SK-N-SH (cell line): ENCODE results near the gene SF3B5. TPM values are rescaled to one million over a fixed set of nuclear protein-coding genes. Genes with fewer than 3 reads are reported as not detected.
A peak's percentile ranks its signal among the peaks of the same experiment; 100 is the strongest.

ENCODE experiments used
- CTCF ChIA-PET: fragments of 300-600, 350-600 bp; formaldehyde crosslinking; extraction: SDS; loops from one replicate; lab custom pipeline; 2021; lab: Yijun Ruan, JAX
- POLR2A ChIA-PET: fragments of 350-600 bp; sonication (Branson Sonifier 250); formaldehyde crosslinking; extraction: SDS; loops from one replicate; lab custom pipeline; 2020; ENCODE audit warnings: antibody characterized with exemption, inconsistent platforms; lab: Yijun Ruan, JAX
- DNase-seq: peaks from one replicate; pipeline ENCODE4 v3.0.0; 2012
- H2AFZ ChIP-seq: fragments of 200-600 bp; sonication (generic); 2 replicates; pipeline ENCODE4 v1.8.1; 2016; ENCODE audit warnings: antibody characterized with exemption, mild to moderate bottlenecking, low read depth
- H3F3A ChIP-seq: fragments of 200-600 bp; sonication (generic); replicated peaks from 2 replicates; pipeline ENCODE3; 2016; ENCODE audit warnings: antibody characterized with exemption, mild to moderate bottlenecking; ENCODE audit not compliant: insufficient read depth
- H3K27ac ChIP-seq, 2 experiments: fragments of 200-500 bp in 1 of 2; fragments of 200-600 bp in 1 of 2; sonication (Bioruptor generic) in 1 of 2; sonication (generic), shearing (Covaris generic) in 1 of 2; 2 replicates each; pipeline versions ENCODE4 v1.5.1 to v1.6.1; 2014 to 2016; ENCODE audit warnings: low read depth in 2 of 2, inconsistent platforms in 1 of 2, low read length in 1 of 2, mild to moderate bottlenecking in 1 of 2, mixed read lengths in 1 of 2
- H3K27me3 ChIP-seq: fragments of 200-600 bp; sonication (generic), shearing (Covaris generic); 2 replicates; pipeline ENCODE4 v1.6.1; 2016; ENCODE audit warnings: mixed run types; ENCODE audit not compliant: insufficient read depth
- H3K36me3 ChIP-seq, 2 experiments: fragments of 200-500 bp in 1 of 2; fragments of 200-600 bp in 1 of 2; sonication (Bioruptor generic) in 1 of 2; sonication (generic) in 1 of 2; replicated peaks in 1 of 2; 2 replicates each; pipeline versions ENCODE3 to v1.5.1; 2014 to 2016; ENCODE audit warnings: low read length in 1 of 2, mild to moderate bottlenecking in 1 of 2; ENCODE audit not compliant: insufficient read depth in 2 of 2, control insufficient read depth in 1 of 2
- H3K4me1 ChIP-seq, 2 experiments: fragments of 200-500 bp in 1 of 2; fragments of 200-600 bp in 1 of 2; sonication (Bioruptor generic) in 1 of 2; sonication (generic), shearing (Covaris generic) in 1 of 2; 2 replicates each; pipeline versions ENCODE4 v1.5.1 to v1.6.1; 2014 to 2016; ENCODE audit warnings: low read depth in 1 of 2, low read length in 1 of 2, mixed run types in 1 of 2; ENCODE audit not compliant: insufficient read depth in 2 of 2, control insufficient read depth in 1 of 2
- H3K4me2 ChIP-seq: fragments of 200-600 bp; sonication (generic), shearing (Covaris generic); 2 replicates; pipeline ENCODE4 v1.6.1; 2017; ENCODE audit warnings: mixed run types
- H3K4me3 ChIP-seq, 2 experiments: fragments of 200-500 bp in 1 of 2; fragments of 200-600 bp in 1 of 2; sonication (Bioruptor generic) in 1 of 2; sonication (generic), shearing (Covaris generic) in 1 of 2; 2 replicates each; pipeline versions ENCODE4 v1.5.1 to v1.8.1; 2014 to 2016; ENCODE audit warnings: low read depth in 2 of 2, inconsistent platforms in 1 of 2, low read length in 1 of 2, mild to moderate bottlenecking in 1 of 2, mixed read lengths in 1 of 2, moderate library complexity in 1 of 2
- H3K79me2 ChIP-seq: fragments of 200-600 bp; sonication (generic); 2 replicates; pipeline ENCODE4 v1.8.1; 2017; ENCODE audit warnings: mild to moderate bottlenecking; ENCODE audit not compliant: insufficient read depth
- H3K9ac ChIP-seq: fragments of 200-600 bp; sonication (generic); 2 replicates; pipeline ENCODE4 v1.6.1; 2017; ENCODE audit warnings: mixed run types
- H3K9me2 ChIP-seq: fragments of 200-600 bp; sonication (generic); 2 replicates; pipeline ENCODE4 v1.6.1; 2017; ENCODE audit warnings: mixed run types
- H3K9me3 ChIP-seq: fragments of 200-600 bp; sonication (generic); 2 replicates; pipeline ENCODE4 v1.6.1; 2017; ENCODE audit warnings: mixed run types, mild to moderate bottlenecking, moderate library complexity
- H4K20me1 ChIP-seq: fragments of 200-600 bp; sonication (generic); 2 replicates; pipeline ENCODE4 v1.6.1; 2017; ENCODE audit warnings: mild to moderate bottlenecking, mixed run types; ENCODE audit not compliant: insufficient read depth
- EP300 ChIP-seq, 2 experiments: IDR thresholded peaks; 2 replicates each; pipeline versions ENCODE4 v1.4.0 to v1.6.1; 2012; ENCODE audit warnings: borderline replicate concordance in 1 of 2, low read depth in 1 of 2, low read length in 1 of 2
- FOSL2 ChIP-seq: IDR thresholded peaks from 2 replicates; pipeline ENCODE4 v1.4.0; 2012; ENCODE audit warnings: low read depth, mild to moderate bottlenecking, moderate library complexity, borderline replicate concordance
- MEF2A ChIP-seq: IDR thresholded peaks from 2 replicates; pipeline ENCODE4 v1.4.0; 2012; ENCODE audit warnings: low read depth, borderline replicate concordance
- MXI1 ChIP-seq: IDR thresholded peaks from 2 replicates; pipeline ENCODE4 v1.6.1; 2012; ENCODE audit warnings: mild to moderate bottlenecking, low read depth, low read length, improper control_type of control experiment
- REST ChIP-seq: IDR thresholded peaks from 2 replicates; pipeline ENCODE4 v1.6.1; 2012; ENCODE audit warnings: mild to moderate bottlenecking, low read depth, low read length, moderate library complexity
- RXRA ChIP-seq: IDR thresholded peaks from 2 replicates; pipeline ENCODE4 v1.4.0; 2012; ENCODE audit warnings: low read depth, mild to moderate bottlenecking, borderline replicate concordance
- SIN3A ChIP-seq: IDR thresholded peaks from 2 replicates; pipeline ENCODE4 v1.6.1; 2012; ENCODE audit warnings: low read depth, mild to moderate bottlenecking, low read length, moderate library complexity, borderline replicate concordance
- SMC3 ChIP-seq: IDR thresholded peaks from 2 replicates; pipeline ENCODE4 v1.6.1; 2012; ENCODE audit warnings: low read depth, low read length, improper control_type of control experiment
- TCF12 ChIP-seq: IDR thresholded peaks from 2 replicates; pipeline ENCODE4 v1.4.0; 2012
- YY1 ChIP-seq: IDR thresholded peaks from 2 replicates; pipeline ENCODE4 v1.4.0; 2012; ENCODE audit warnings: low read depth, mild to moderate bottlenecking
- WGBS: methylation state at CpG from one replicate; pipeline ENCODE4 v1.1.6; 2017; ENCODE audit warnings: low lambda C conversion rate; 5-methylcytosine and 5-hydroxymethylcytosine counted together
- polyA plus RNA-seq, 3 experiments: library from polyadenylated mRNA; depleted of rRNA; stranded (reverse); fragments of >200 nt; gene quantifications; 2 replicates each; pipeline ENCODE4 v1.2.3, GENCODE V29; 2012
- TF ChIP-seq, protein P1 (sequence below): IDR thresholded peaks from 2 replicates; pipeline ENCODE4; 2012
- TF ChIP-seq, protein P2 (sequence below): fragments of 150-350 bp; IDR thresholded peaks from 2 replicates; pipeline ENCODE4 v1.6.1; 2016; ENCODE audit warnings: mild to moderate bottlenecking, low read depth, low read length

Gene SF3B5
- polyA plus RNA-seq, 1 of the 3 experiments (the other 2 are of a cell fraction) = 316 TPM

GRCh38 chr6:144065213-144065660 lies 30.1 kb downstream of the SF3B5 start:
- no peak overlapping the region for H3K4me3 ChIP-seq
- ChIA-PET POLR2A (no interaction called here), CTCF (interaction anchor here (1.4 to 1.6 kb wide), 3 partner anchors 35 to 154 kb away, joined by 3 to 4 read pairs (median 3); no protein-coding TSS in a partner anchor)
- no peak for TF ChIP-seq RXRA
- TF ChIP-seq FOSL2 = no peak
- no peak for TF ChIP-seq YY1
- TF ChIP-seq, protein P1, sequence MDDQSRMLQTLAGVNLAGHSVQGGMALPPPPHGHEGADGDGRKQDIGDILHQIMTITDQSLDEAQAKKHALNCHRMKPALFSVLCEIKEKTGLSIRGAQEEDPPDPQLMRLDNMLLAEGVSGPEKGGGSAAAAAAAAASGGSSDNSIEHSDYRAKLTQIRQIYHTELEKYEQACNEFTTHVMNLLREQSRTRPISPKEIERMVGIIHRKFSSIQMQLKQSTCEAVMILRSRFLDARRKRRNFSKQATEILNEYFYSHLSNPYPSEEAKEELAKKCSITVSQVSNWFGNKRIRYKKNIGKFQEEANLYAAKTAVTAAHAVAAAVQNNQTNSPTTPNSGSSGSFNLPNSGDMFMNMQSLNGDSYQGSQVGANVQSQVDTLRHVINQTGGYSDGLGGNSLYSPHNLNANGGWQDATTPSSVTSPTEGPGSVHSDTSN = no peak
- TF ChIP-seq TCF12 = no peak
- TF ChIP-seq MXI1 = no peak
- TF ChIP-seq, protein P2, sequence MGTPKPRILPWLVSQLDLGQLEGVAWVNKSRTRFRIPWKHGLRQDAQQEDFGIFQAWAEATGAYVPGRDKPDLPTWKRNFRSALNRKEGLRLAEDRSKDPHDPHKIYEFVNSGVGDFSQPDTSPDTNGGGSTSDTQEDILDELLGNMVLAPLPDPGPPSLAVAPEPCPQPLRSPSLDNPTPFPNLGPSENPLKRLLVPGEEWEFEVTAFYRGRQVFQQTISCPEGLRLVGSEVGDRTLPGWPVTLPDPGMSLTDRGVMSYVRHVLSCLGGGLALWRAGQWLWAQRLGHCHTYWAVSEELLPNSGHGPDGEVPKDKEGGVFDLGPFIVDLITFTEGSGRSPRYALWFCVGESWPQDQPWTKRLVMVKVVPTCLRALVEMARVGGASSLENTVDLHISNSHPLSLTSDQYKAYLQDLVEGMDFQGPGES = no peak
- TF ChIP-seq EP300 (IDR thresholded peaks at IDR 0.05; ENCODE audit: borderline replicate concordance in 1 of 2, low read depth in 1 of 2, low read length in 1 of 2) = no peak
- no peak for TF ChIP-seq REST
- no peak for TF ChIP-seq SMC3
- TF ChIP-seq MEF2A = no peak
- TF ChIP-seq SIN3A = no peak
- no peaks in the 10 kb centered on the region for H3K9me2 ChIP-seq
- no peak for DNase-seq
- no peaks in the 10 kb centered on the region for H4K20me1 ChIP-seq
- H2AFZ ChIP-seq = no peak overlapping the region
- H3K9me3 ChIP-seq = no peaks in the 10 kb centered on the region
- H3K9ac ChIP-seq = no peak overlapping the region
- WGBS = 34% methylated on average over 9 of the region's 9 CpGs
- no peaks in the 10 kb centered on the region for H3K79me2 ChIP-seq
- H3K36me3 ChIP-seq = no peaks in the 10 kb centered on the region
- H3F3A ChIP-seq = no peaks in the 10 kb centered on the region
- H3K4me2 ChIP-seq = peak overlapping the region; percentile 87; the same call in 1 of the 2 replicates
- peaks cover 0 to 16% of the 10 kb centered on the region in 2 experiments; a peak in 2 of 4 replicates for H3K4me1 ChIP-seq
- H3K27me3 ChIP-seq = peaks cover 35% of the 10 kb centered on the region
- no peak overlapping the region for H3K27ac ChIP-seq
